Activated naive CD4-positive, alpha-beta T cell treated with anti-CD3 and anti-CD28 coated beads, Interleukin-2, amount 10 ng/mL, durations not matched to agents 7 days and 5 days (primary cell): ENCODE measurements around the gene BEGAIN.

Source experiments
- CTCF ChIA-PET: fragments of 350-600 bp; sonication (Branson Sonifier 250); formaldehyde crosslinking; loops from one replicate; lab custom pipeline; 2021; ENCODE audit warnings: antibody characterized with exemption; lab: Charles Lee
- DNase-seq: peaks from one replicate; pipeline ENCODE4 v3.0.0-alpha.2; 2020
- H3K27ac Mint-ChIP-seq: one replicate; pipeline ENCODE4 v1.8.0; 2021; ENCODE audit warnings: mild to moderate bottlenecking, moderate library complexity, mixed read lengths
- H3K27me3 Mint-ChIP-seq: one replicate; pipeline ENCODE4 v1.8.0; 2021; ENCODE audit warnings: mild to moderate bottlenecking, mixed read lengths
- H3K36me3 Mint-ChIP-seq: one replicate; pipeline ENCODE4 v1.8.0; 2021; ENCODE audit warnings: mixed read lengths
- H3K4me1 Mint-ChIP-seq: one replicate; pipeline ENCODE4 v1.8.0; 2021; ENCODE audit warnings: mixed read lengths
- H3K4me3 Mint-ChIP-seq: one replicate; pipeline ENCODE4 v1.8.0; 2021; ENCODE audit warnings: mild to moderate bottlenecking, moderate library complexity, mixed read lengths
- H3K9me3 Mint-ChIP-seq: one replicate; pipeline ENCODE4 v1.8.0; 2021; ENCODE audit warnings: mixed read lengths

The BEGAIN gene

GRCh38 chr14:100587086-100587762 lies at the start of gene BEGAIN:
BEGAIN (minus strand) TSS chr14:100587417; CDS start chr14:100587290, 127 bp downstream.
- CTCF ChIA-PET: no interaction called here
- Mint-ChIP-seq H3K4me1 (peaks cover 8% of the 10 kb centered on the region), H3K4me3 (peak within 1 kb of the TSS; percentile 55), H3K27me3 (peaks cover 70% of the 10 kb centered on the region), H3K9me3 (no peaks in the 10 kb centered on the region), H3K27ac (no peak within 1 kb of the TSS), H3K36me3 (no peaks in the 10 kb centered on the region)
- DNase-seq: peak; percentile 52

- DNase-seq: no peak
- CTCF ChIA-PET: interaction anchor here (1.2 kb wide), 1 partner anchor 10 kb away, joined by 3 read pairs; no protein-coding TSS in a partner anchor
- Mint-ChIP-seq H3K36me3 (no peaks in the 10 kb centered on the region), H3K4me1 (peaks cover 36% of the 10 kb centered on the region), H3K4me3 (no peak overlapping the region), H3K9me3 (no peaks in the 10 kb centered on the region), H3K27me3 (peaks cover 74% of the 10 kb centered on the region), H3K27ac (no peak overlapping the region)
Measured at GRCh38 chr14:100636559-100636958, 49.3 kb upstream of the BEGAIN start.

GRCh38 chr14:100634026-100634425 lies 46.8 kb upstream of the BEGAIN start:
- Mint-ChIP-seq H3K9me3 (no peaks in the 10 kb centered on the region), H3K27ac (no peak overlapping the region), H3K27me3 (peaks cover 80% of the 10 kb centered on the region), H3K36me3 (no peaks in the 10 kb centered on the region), H3K4me3 (no peak overlapping the region), H3K4me1 (peaks cover 11% of the 10 kb centered on the region)
- CTCF ChIA-PET: interaction anchor here (2.7 kb wide), 1 partner anchor 12 kb away, joined by 13 read pairs; no protein-coding TSS in a partner anchor
- no peak for DNase-seq

- no peaks in the 10 kb centered on the region for H3K9me3 Mint-ChIP-seq
- H3K36me3 Mint-ChIP-seq: no peaks in the 10 kb centered on the region
- CTCF ChIA-PET: interaction anchor here (1.3 to 2.7 kb wide), 2 partner anchors 12 kb away, joined by 3 to 13 read pairs; no protein-coding TSS in a partner anchor
- H3K4me3 Mint-ChIP-seq: no peak overlapping the region
- no peak overlapping the region for H3K27ac Mint-ChIP-seq
- DNase-seq: no peak
- H3K4me1 Mint-ChIP-seq: peaks cover 6% of the 10 kb centered on the region
- peaks cover 83% of the 10 kb centered on the region for H3K27me3 Mint-ChIP-seq
Measured at GRCh38 chr14:100633406-100633805, 46.2 kb upstream of the BEGAIN start.

GRCh38 chr14:100629696-100630095 lies 42.5 kb upstream of the BEGAIN start:
- H3K4me1 Mint-ChIP-seq: no peaks in the 10 kb centered on the region
- no peaks in the 10 kb centered on the region for H3K9me3 Mint-ChIP-seq
- CTCF ChIA-PET: interaction anchor here (1.7 kb wide), 1 partner anchor 16 kb away, joined by 6 read pairs; no protein-coding TSS in a partner anchor
- H3K27ac Mint-ChIP-seq: no peak overlapping the region
- H3K36me3 Mint-ChIP-seq: no peaks in the 10 kb centered on the region
- no peak overlapping the region for H3K4me3 Mint-ChIP-seq
- peaks cover 75% of the 10 kb centered on the region for H3K27me3 Mint-ChIP-seq
- no peak for DNase-seq

GRCh38 chr14:100629098-100629497 lies 41.9 kb upstream of the BEGAIN start:
- H3K36me3 Mint-ChIP-seq: no peaks in the 10 kb centered on the region
- H3K9me3 Mint-ChIP-seq: no peaks in the 10 kb centered on the region
- H3K4me3 Mint-ChIP-seq: no peak overlapping the region
- CTCF ChIA-PET: no interaction called here
- no peaks in the 10 kb centered on the region for H3K4me1 Mint-ChIP-seq
- no peak overlapping the region for H3K27ac Mint-ChIP-seq
- no peak for DNase-seq
- H3K27me3 Mint-ChIP-seq: peaks cover 75% of the 10 kb centered on the region

- Mint-ChIP-seq H3K36me3 (no peaks in the 10 kb centered on the region), H3K4me3 (no peak overlapping the region), H3K9me3 (no peaks in the 10 kb centered on the region), H3K27ac (no peak overlapping the region), H3K4me1 (no peaks in the 10 kb centered on the region), H3K27me3 (peaks cover 76% of the 10 kb centered on the region)
- DNase-seq: no peak
- CTCF ChIA-PET: interaction anchor here (1.7 kb wide), 1 partner anchor 17 kb away, joined by 5 read pairs; no protein-coding TSS in a partner anchor
Measured at GRCh38 chr14:100628225-100628624, 41.0 kb upstream of the BEGAIN start.

GRCh38 chr14:100626614-100627013 lies 39.4 kb upstream of the BEGAIN start:
- Mint-ChIP-seq H3K27me3 (peaks cover 83% of the 10 kb centered on the region), H3K4me1 (no peaks in the 10 kb centered on the region), H3K27ac (no peak overlapping the region), H3K4me3 (no peak overlapping the region), H3K9me3 (no peaks in the 10 kb centered on the region), H3K36me3 (no peaks in the 10 kb centered on the region)
- CTCF ChIA-PET: interaction anchor here (1.7 kb wide), 1 partner anchor 19 kb away, joined by 5 read pairs; no protein-coding TSS in a partner anchor
- DNase-seq: no peak

- no peak overlapping the region for H3K27ac Mint-ChIP-seq
- H3K9me3 Mint-ChIP-seq: no peaks in the 10 kb centered on the region
- peaks cover 89% of the 10 kb centered on the region for H3K27me3 Mint-ChIP-seq
- CTCF ChIA-PET: interaction anchor here (1.2 kb wide), 1 partner anchor 22 kb away, joined by 3 read pairs; no protein-coding TSS in a partner anchor
- DNase-seq: no peak
- H3K4me3 Mint-ChIP-seq: no peak overlapping the region
- H3K4me1 Mint-ChIP-seq: no peaks in the 10 kb centered on the region
- H3K36me3 Mint-ChIP-seq: no peaks in the 10 kb centered on the region
Measured at GRCh38 chr14:100623961-100624360, 36.7 kb upstream of the BEGAIN start.

GRCh38 chr14:100623557-100623956 lies 36.3 kb upstream of the BEGAIN start:
- DNase-seq: no peak
- Mint-ChIP-seq H3K4me3 (no peak overlapping the region), H3K27ac (no peak overlapping the region), H3K4me1 (peaks cover under 1% of the 10 kb centered on the region), H3K27me3 (peaks cover 86% of the 10 kb centered on the region), H3K9me3 (no peaks in the 10 kb centered on the region), H3K36me3 (no peaks in the 10 kb centered on the region)
- CTCF ChIA-PET: no interaction called here

GRCh38 chr14:100622708-100623485 lies 35.7 kb upstream of the BEGAIN start:
- Mint-ChIP-seq H3K4me1 (peaks cover 6% of the 10 kb centered on the region), H3K4me3 (no peak overlapping the region), H3K36me3 (no peaks in the 10 kb centered on the region), H3K27me3 (peaks cover 88% of the 10 kb centered on the region), H3K27ac (no peak overlapping the region), H3K9me3 (no peaks in the 10 kb centered on the region)
- DNase-seq: no peak
- CTCF ChIA-PET: no interaction called here

GRCh38 chr14:100622224-100622623 lies 35.0 kb upstream of the BEGAIN start:
- H3K4me3 Mint-ChIP-seq: no peak overlapping the region
- peaks cover 12% of the 10 kb centered on the region for H3K4me1 Mint-ChIP-seq
- no peak overlapping the region for H3K27ac Mint-ChIP-seq
- CTCF ChIA-PET: no interaction called here
- H3K36me3 Mint-ChIP-seq: no peaks in the 10 kb centered on the region
- H3K9me3 Mint-ChIP-seq: no peaks in the 10 kb centered on the region
- peaks cover 88% of the 10 kb centered on the region for H3K27me3 Mint-ChIP-seq
- DNase-seq: no peak

- Mint-ChIP-seq H3K4me3 (no peak overlapping the region), H3K27ac (no peak overlapping the region), H3K27me3 (peaks cover 89% of the 10 kb centered on the region), H3K4me1 (peaks cover 16% of the 10 kb centered on the region), H3K9me3 (no peaks in the 10 kb centered on the region), H3K36me3 (no peaks in the 10 kb centered on the region)
- DNase-seq: no peak
- CTCF ChIA-PET: no interaction called here
Measured at GRCh38 chr14:100621806-100622205, 34.6 kb upstream of the BEGAIN start.

- no peaks in the 10 kb centered on the region for H3K9me3 Mint-ChIP-seq
- H3K4me1 Mint-ChIP-seq: peaks cover 16% of the 10 kb centered on the region
- CTCF ChIA-PET: interaction anchor here (0.8 kb wide), 1 partner anchor 25 kb away, joined by 3 read pairs; no protein-coding TSS in a partner anchor
- no peak for DNase-seq
- no peak overlapping the region for H3K4me3 Mint-ChIP-seq
- no peak overlapping the region for H3K27ac Mint-ChIP-seq
- no peaks in the 10 kb centered on the region for H3K36me3 Mint-ChIP-seq
- peaks cover 94% of the 10 kb centered on the region for H3K27me3 Mint-ChIP-seq
Measured at GRCh38 chr14:100620255-100621100, 33.3 kb upstream of the BEGAIN start.
